H1 (cell line): ENCODE results near the gene GARIN6. TPM values are rescaled to one million over a fixed set of nuclear protein-coding genes. Genes with fewer than 3 reads are reported as not detected.
"Not testable (repeated sequence)": the region's sequence is repeated elsewhere in the genome, so short reads cannot be mapped to it uniquely, and the experiment has no call there.

Source experiments
- CTCF ChIA-PET: fragments of 300-600 bp; sonication (Branson Sonifier 250); formaldehyde crosslinking; loops from one replicate; lab custom pipeline; 2021; ENCODE audit not compliant: partially characterized antibody; lab: Charles Lee
- POLR2A ChIA-PET: fragments of 300-600 bp; sonication (Branson Sonifier 250); formaldehyde crosslinking; loops from one replicate; lab custom pipeline; 2021; ENCODE audit warnings: inconsistent platforms; ENCODE audit not compliant: partially characterized antibody; lab: Charles Lee
- DNase-seq, 2 experiments: peaks; one replicate each; pipeline versions ENCODE4 v3.0.0 to v3.0.0-alpha.2; 2010 to 2022; ENCODE audit warnings: low spot score in 2 of 2, low read depth in 1 of 2, mixed read lengths in 1 of 2
- FAIRE-seq: peaks from 2 replicates; lab custom pipeline; 2011; peaks lifted over from hg19 to GRCh38; lab: Jason Lieb, UNC
- H2AFZ ChIP-seq: 2 replicates; pipeline ENCODE4 v1.8.1; 2012; ENCODE audit warnings: low read length, inconsistent platforms
- H2AK5ac ChIP-seq: 2 replicates; pipeline ENCODE4 v1.6.1; 2013; ENCODE audit warnings: low read depth, low read length
- H2BK120ac ChIP-seq: replicated peaks from 2 replicates; pipeline ENCODE3; 2013; ENCODE audit warnings: low read depth, low read length, inconsistent platforms
- H2BK12ac ChIP-seq: 2 replicates; pipeline ENCODE4 v1.6.1; 2013; ENCODE audit warnings: low read depth, low read length
- H2BK15ac ChIP-seq: 2 replicates; pipeline ENCODE4 v1.6.1; 2013; ENCODE audit warnings: low read length
- H2BK20ac ChIP-seq: 2 replicates; pipeline ENCODE4 v1.6.1; 2013; ENCODE audit warnings: low read length
- H2BK5ac ChIP-seq: 2 replicates; pipeline ENCODE4 v1.6.1; 2013; ENCODE audit warnings: low read depth, low read length
- H3K14ac ChIP-seq: 2 replicates; pipeline ENCODE4 v1.6.1; 2013; ENCODE audit warnings: inconsistent platforms; ENCODE audit not compliant: insufficient read length
- H3K18ac ChIP-seq: 2 replicates; pipeline ENCODE4 v1.6.1; 2013; ENCODE audit warnings: low read length; ENCODE audit errors: extremely low read depth
- H3K23ac ChIP-seq: 2 replicates; pipeline ENCODE4 v1.6.1; 2013; ENCODE audit warnings: inconsistent platforms; ENCODE audit not compliant: insufficient read length
- H3K23me2 ChIP-seq: 2 replicates; pipeline ENCODE4 v1.6.1; 2013; ENCODE audit warnings: low read depth, low read length
- H3K27ac ChIP-seq: 2 replicates; pipeline ENCODE4 v1.6.1; 2011; ENCODE audit warnings: low read depth, low read length, inconsistent platforms
- H3K27me3 ChIP-seq, 4 experiments: replicated peaks in 1 of 4; 1 replicate in 1 of 4; 2 replicates in 3 of 4; pipeline versions ENCODE4 v1.6.1 to v1.8.1; 2011 to 2013; ENCODE audit warnings: low read length in 3 of 4, mild to moderate bottlenecking in 3 of 4, inconsistent platforms in 2 of 4, mixed read lengths in 2 of 4, moderate library complexity in 1 of 4; ENCODE audit not compliant: control insufficient read depth in 3 of 4, insufficient read depth in 3 of 4; ENCODE audit errors: extremely low read depth in 1 of 4
- H3K36me3 ChIP-seq, 4 experiments: 2 replicates each; pipeline versions ENCODE4 v1.6.1 to v1.8.1; 2011 to 2013; ENCODE audit warnings: mild to moderate bottlenecking in 4 of 4, low read length in 3 of 4, moderate library complexity in 2 of 4, control low read depth in 1 of 4, inconsistent platforms in 1 of 4; ENCODE audit not compliant: insufficient read depth in 4 of 4, control insufficient read depth in 2 of 4
- H3K4ac ChIP-seq: replicated peaks from 2 replicates; pipeline ENCODE3; 2013; ENCODE audit warnings: low read length, low read depth, mixed read lengths, inconsistent platforms; ENCODE audit not compliant: insufficient read length
- H3K4me1 ChIP-seq, 4 experiments: replicated peaks in 1 of 4; 1 replicate in 1 of 4; 2 replicates in 3 of 4; pipeline versions ENCODE4 v1.6.1 to v1.8.1; 2011 to 2013; ENCODE audit warnings: low read length in 3 of 4, inconsistent platforms in 2 of 4, mixed read lengths in 1 of 4; ENCODE audit not compliant: insufficient read depth in 4 of 4, control insufficient read depth in 3 of 4
- H3K4me2 ChIP-seq, 2 experiments: 2 replicates each; pipeline versions ENCODE4 v1.6.1 to v1.8.1; 2011 to 2013; ENCODE audit warnings: low read depth in 2 of 2, low read length in 2 of 2, control low read depth in 1 of 2, inconsistent platforms in 1 of 2, mild to moderate bottlenecking in 1 of 2; ENCODE audit not compliant: insufficient read depth in 1 of 2
- H3K4me3 ChIP-seq, 4 experiments: fragments of 200-600, 300-600 bp in 1 of 4; sonication (generic), shearing (Covaris generic), sonication (Bioruptor Twin) in 1 of 4; 2 replicates each; pipeline versions ENCODE4 v1.5.1 to v1.8.1; 2011 to 2016; ENCODE audit warnings: low read length in 4 of 4, low read depth in 3 of 4, control low read depth in 2 of 4, inconsistent platforms in 2 of 4, mild to moderate bottlenecking in 2 of 4, mixed read lengths in 1 of 4, moderate library complexity in 1 of 4; ENCODE audit not compliant: insufficient read depth in 2 of 4; ENCODE audit errors: extremely low read depth in 1 of 4
- H3K56ac ChIP-seq: replicated peaks from 2 replicates; pipeline ENCODE3; 2013; ENCODE audit warnings: low read depth, mild to moderate bottlenecking, mixed read lengths, low read length, inconsistent platforms; ENCODE audit not compliant: insufficient read length
- H3K79me1 ChIP-seq: 2 replicates; pipeline ENCODE4 v1.6.1; 2013; ENCODE audit warnings: low read depth, low read length, control low read depth
- H3K79me2 ChIP-seq, 2 experiments: 2 replicates each; pipeline versions ENCODE4 v1.6.1 to v1.8.1; 2012 to 2013; ENCODE audit warnings: low read length in 2 of 2, mild to moderate bottlenecking in 2 of 2, inconsistent platforms in 1 of 2; ENCODE audit not compliant: insufficient read depth in 2 of 2, control insufficient read depth in 1 of 2
- H3K9ac ChIP-seq, 4 experiments: replicated peaks in 1 of 4; 1 replicate in 1 of 4; 2 replicates in 3 of 4; pipeline versions ENCODE4 v1.6.1 to v1.8.1; 2011 to 2013; ENCODE audit warnings: low read depth in 3 of 4, low read length in 3 of 4, control low read depth in 2 of 4, mild to moderate bottlenecking in 2 of 4, moderate library complexity in 2 of 4, inconsistent platforms in 1 of 4; ENCODE audit errors: extremely low read depth in 1 of 4
- H3K9me3 ChIP-seq, 2 experiments: 2 replicates each; pipeline versions ENCODE4 v1.6.1 to v1.8.1; 2012 to 2013; ENCODE audit warnings: mild to moderate bottlenecking in 2 of 2, moderate library complexity in 2 of 2, control low read depth in 1 of 2, inconsistent platforms in 1 of 2, low read depth in 1 of 2, low read length in 1 of 2, mixed read lengths in 1 of 2; ENCODE audit not compliant: insufficient read depth in 2 of 2
- H4K20me1 ChIP-seq, 2 experiments: replicated peaks in 1 of 2; 2 replicates each; pipeline versions ENCODE3 to v1.8.1; 2011 to 2013; ENCODE audit warnings: inconsistent platforms in 2 of 2, low read length in 2 of 2, mild to moderate bottlenecking in 1 of 2; ENCODE audit not compliant: insufficient read depth in 2 of 2, control insufficient read depth in 1 of 2
- H4K5ac ChIP-seq: 2 replicates; pipeline ENCODE4 v1.6.1; 2013; ENCODE audit warnings: low read length, low read depth, mixed read lengths, inconsistent platforms; ENCODE audit not compliant: insufficient read length
- H4K8ac ChIP-seq: 2 replicates; pipeline ENCODE4 v1.8.0; 2013; ENCODE audit warnings: mild to moderate bottlenecking, moderate library complexity, low read length, inconsistent platforms; ENCODE audit not compliant: insufficient read depth; ENCODE audit errors: extremely low read depth
- H4K91ac ChIP-seq: replicated peaks from 2 replicates; pipeline ENCODE3; 2013; ENCODE audit warnings: low read length, mixed read lengths, inconsistent platforms; ENCODE audit not compliant: insufficient read length
- WGBS, 2 experiments: shearing (Covaris generic) in 1 of 2; methylation state at CpG; one replicate each; pipeline versions ENCODE4 v1.1.6 to v1.1.7; 2013 to 2015; ENCODE audit warnings: low lambda C conversion rate in 2 of 2, mixed read lengths in 2 of 2, inconsistent platforms in 1 of 2, low coverage in 1 of 2, missing lambda C conversion rate in 1 of 2; ENCODE audit not compliant: insufficient replicate concordance in 2 of 2, insufficient coverage in 1 of 2, insufficient read length in 1 of 2; ENCODE audit errors: extremely low coverage in 1 of 2, missing lambda C conversion rate in 1 of 2; 5-methylcytosine and 5-hydroxymethylcytosine counted together
- polyA plus RNA-seq, 7 experiments: library from polyadenylated mRNA; depleted of rRNA in 3 of 7; stranded (reverse) in 5 of 7; unstranded in 2 of 7; fragments of >200 nt in 5 of 7; fragments of 200-250 nt in 2 of 7; gene quantifications; 1 replicate in 5 of 7; 2 replicates in 1 of 7; 4 replicates in 1 of 7; pipeline versions ENCODE4 v1.2.1 to v1.2.3, GENCODE V29; 2011 to 2013; ENCODE audit warnings: missing spikeins in 2 of 7, mixed read lengths in 2 of 7
- total RNA-seq: library from RNA; stranded (reverse); fragmentation: NEBNext Ultra II Directional; extraction: Animal tissue kit (Norgen Biotek cat#: 25700); gene quantifications from 2 replicates; pipeline ENCODE4 v1.2.1, GENCODE V29; 2021

GARIN6 gene
- total and polyA plus RNA-seq, 2 of the 8 experiments (the other 6 are each of a cell fraction or from before 2014, with no cell fraction given), result not detected

GRCh38 chr12:99624591-99624990, 23.0 kb upstream of the GARIN6 start:
- H3K18ac ChIP-seq, H4K8ac ChIP-seq, POLR2A ChIA-PET, H3K9me3 ChIP-seq, H4K20me1 ChIP-seq, FAIRE-seq, H2AFZ ChIP-seq, H2BK120ac ChIP-seq, H3K9ac ChIP-seq, H2BK5ac ChIP-seq, H3K36me3 ChIP-seq, H3K4me2 ChIP-seq, H3K4me3 ChIP-seq, H3K14ac ChIP-seq, H4K5ac ChIP-seq, H3K27me3 ChIP-seq, H2BK15ac ChIP-seq, H3K4me1 ChIP-seq, H3K56ac ChIP-seq, DNase-seq, H3K23ac ChIP-seq, H2BK20ac ChIP-seq, H2BK12ac ChIP-seq, H3K27ac ChIP-seq, H2AK5ac ChIP-seq, H3K79me2 ChIP-seq, H3K4ac ChIP-seq, H3K79me1 ChIP-seq, H4K91ac ChIP-seq, H3K23me2 ChIP-seq: not testable (repeated sequence)
- WGBS, 2 experiments, result 88% methylated on average over 2 of the region's 2 CpGs; no CpG with 5 or more reads in 1 of the 2 experiments
- CTCF ChIA-PET, result interaction anchor here (0.6 to 1.2 kb wide), 2 partner anchors 143 to 242 kb away, joined by 3 read pairs; no protein-coding TSS in a partner anchor
